Stimulated activated CD8-positive, alpha-beta memory T cell treated with anti-CD3 and anti-CD28 coated beads, Interleukin-4, amount 100 ng/mL, for 48 hours (primary cell): ENCODE data around the gene UBA1.

ENCODE experiments used
- DNase-seq: peaks from one replicate; pipeline ENCODE4 v3.0.0-alpha.2; 2020

The UBA1 gene

GRCh38 chrX:47170861-47171692 lies 22.6 kb upstream of the UBA1 start:
- DNase-seq, result no peak

- no peak for DNase-seq
These were observed 21.6 kb upstream of the UBA1 start for GRCh38 chrX:47171996-47172395.

GRCh38 chrX:47172549-47172948 lies 21.1 kb upstream of the UBA1 start:
- no peak for DNase-seq

GRCh38 chrX:47172971-47173792 lies 20.4 kb upstream of the UBA1 start:
- no peak for DNase-seq

GRCh38 chrX:47174376-47174775 lies 19.3 kb upstream of the UBA1 start:
- DNase-seq, result no peak

GRCh38 chrX:47174846-47175587 lies 18.6 kb upstream of the UBA1 start:
- no peak for DNase-seq

GRCh38 chrX:47175588-47175980 lies 18.0 kb upstream of the UBA1 start:
- DNase-seq, result no peak

GRCh38 chrX:47176101-47176740 lies 17.4 kb upstream of the UBA1 start:
- no peak for DNase-seq

- no peak for DNase-seq
These were observed 16.6 kb upstream of the UBA1 start for GRCh38 chrX:47177079-47177478.

- no peak for DNase-seq
These were observed 15.3 kb upstream of the UBA1 start for GRCh38 chrX:47178337-47178736.

GRCh38 chrX:47179221-47179927 lies 14.3 kb upstream of the UBA1 start:
- DNase-seq, result no peak

- DNase-seq, result no peak
These were observed 13.7 kb upstream of the UBA1 start for GRCh38 chrX:47179928-47180255.

- DNase-seq, result no peak
These were observed 13.3 kb upstream of the UBA1 start for GRCh38 chrX:47180346-47180745.

GRCh38 chrX:47181301-47181700 lies 12.3 kb upstream of the UBA1 start:
- DNase-seq, result no peak

GRCh38 chrX:47182106-47182700 lies 11.4 kb upstream of the UBA1 start:
- DNase-seq, result no peak

- no peak for DNase-seq
These were observed 9.1 kb upstream of the UBA1 start for GRCh38 chrX:47184486-47184885.

GRCh38 chrX:47185241-47185640 lies 8.4 kb upstream of the UBA1 start:
- no peak for DNase-seq

- no peak for DNase-seq
These were observed 7.4 kb upstream of the UBA1 start for GRCh38 chrX:47186096-47186740.

- DNase-seq, result no peak
These were observed 6.4 kb upstream of the UBA1 start for GRCh38 chrX:47187106-47187677.

GRCh38 chrX:47189906-47190305 lies 3.7 kb upstream of the UBA1 start:
- no peak for DNase-seq
